ENCODE results near the gene CLEC4M.

CLEC4M gene

GRCh38 chr19:7736148-7736547, 26.9 kb upstream of the CLEC4M start:
- H3K36me3 ChIP-seq = no peaks in the 10 kb centered on the region
- no peak overlapping the region for H3K4me3 ChIP-seq (ENCODE audit: low read depth in 1 of 2, low read length in 1 of 2)
- H3K27ac ChIP-seq = no peak overlapping the region
- peaks cover 10% of the 10 kb centered on the region for H3K27me3 ChIP-seq
- peaks cover 8 to 16% of the 10 kb centered on the region in 2 experiments for H3K4me1 ChIP-seq (ENCODE audit: control insufficient read depth in 1 of 2, insufficient read depth in 1 of 2, low read depth in 1 of 2, low read length in 1 of 2)
- H3K9me3 ChIP-seq = no peaks in the 10 kb centered on the region
- no peak for TF ChIP-seq CTCF (IDR thresholded peaks at IDR 0.05)

DNA sequence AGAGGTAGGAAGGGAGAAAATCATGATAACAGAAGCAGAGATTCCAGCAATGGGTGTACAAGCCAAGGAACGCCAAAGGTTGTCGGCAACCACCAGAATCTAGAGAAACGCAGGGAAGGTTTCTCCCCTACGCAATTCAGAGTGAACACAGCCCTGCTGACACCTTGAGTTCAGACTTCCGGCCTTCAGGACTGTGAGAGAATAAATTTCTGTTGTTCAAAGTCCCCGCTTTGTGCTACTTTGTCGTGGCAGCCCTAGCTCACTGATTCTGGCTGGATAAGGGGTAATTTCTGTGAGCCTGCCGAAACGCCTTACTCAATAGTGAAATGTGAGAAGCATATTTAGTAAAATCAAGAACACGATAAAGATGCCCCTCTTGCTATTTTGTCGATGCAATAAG, 25.8 kb upstream of the CLEC4M start:
- Histone ChIP-seq H3K27me3 (no peaks in the 10 kb centered on the region), H3K4me1 (ENCODE audit: control insufficient read depth in 1 of 2, insufficient read depth in 1 of 2, low read depth in 1 of 2, low read length in 1 of 2) (peaks cover 8 to 16% of the 10 kb centered on the region in 2 experiments)
- no peak for TF ChIP-seq CTCF (IDR thresholded peaks at IDR 0.05)

GRCh38 chr19:7738023-7738422, 25.0 kb upstream of the CLEC4M start:
- no peaks in the 10 kb centered on the region for H3K27me3 ChIP-seq
- no peak for TF ChIP-seq CTCF (IDR thresholded peaks at IDR 0.05)

More for the DNA sequence above, 25.8 kb upstream of the CLEC4M start:
- Histone ChIP-seq H3K27ac (no peak overlapping the region), H3K4me3 (ENCODE audit: low read depth in 1 of 2, low read length in 1 of 2) (no peak overlapping the region), H3K9me3 (no peaks in the 10 kb centered on the region), H3K36me3 (no peaks in the 10 kb centered on the region)

GRCh38 chr19:7739211-7739755, 23.8 kb upstream of the CLEC4M start:
- Histone ChIP-seq H3K4me3 (ENCODE audit: low read depth in 1 of 2, low read length in 1 of 2) (no peak overlapping the region), H3K4me1 (ENCODE audit: control insufficient read depth in 1 of 2, insufficient read depth in 1 of 2, low read depth in 1 of 2, low read length in 1 of 2) (peaks cover 3 to 9% of the 10 kb centered on the region in 2 experiments), H3K27ac (no peak overlapping the region), H3K9me3 (no peaks in the 10 kb centered on the region), H3K36me3 (no peaks in the 10 kb centered on the region), H3K27me3 (no peaks in the 10 kb centered on the region)
- TF ChIP-seq CTCF (IDR thresholded peaks at IDR 0.05) = no peak

More at GRCh38 chr19:7738023-7738422, 25.0 kb upstream of the CLEC4M start:
- Histone ChIP-seq H3K27ac (no peak overlapping the region), H3K4me3 (ENCODE audit: low read depth in 1 of 2, low read length in 1 of 2) (no peak overlapping the region), H3K36me3 (no peaks in the 10 kb centered on the region), H3K9me3 (no peaks in the 10 kb centered on the region), H3K4me1 (ENCODE audit: control insufficient read depth in 1 of 2, insufficient read depth in 1 of 2, low read depth in 1 of 2, low read length in 1 of 2) (peaks cover 8 to 16% of the 10 kb centered on the region in 2 experiments)

- H3K4me3 ChIP-seq (ENCODE audit: low read depth in 1 of 2, low read length in 1 of 2) = no peak overlapping the region
- no peak overlapping the region for H3K27ac ChIP-seq
- no peaks in the 10 kb centered on the region for H3K36me3 ChIP-seq
- H3K9me3 ChIP-seq = no peaks in the 10 kb centered on the region
- H3K4me1 ChIP-seq (ENCODE audit: control insufficient read depth in 1 of 2, insufficient read depth in 1 of 2, low read depth in 1 of 2, low read length in 1 of 2) = peaks cover 0 to 4% of the 10 kb centered on the region in 2 experiments
- H3K27me3 ChIP-seq = no peaks in the 10 kb centered on the region
- no peak for TF ChIP-seq CTCF (IDR thresholded peaks at IDR 0.05)
These were observed 23.0 kb upstream of the CLEC4M start for GRCh38 chr19:7739801-7740681.

Measured in neutrophil (primary cell).